GM18951 (cell line): ENCODE measurements around the gene LSM11.
"Not testable (repeated sequence)": the region's sequence is repeated elsewhere in the genome, so short reads cannot be mapped to it uniquely, and the experiment has no call there.

Source experiments
- POLR2A ChIP-seq: IDR thresholded peaks from 4 replicates; pipeline ENCODE4 v1.6.1; 2011; ENCODE audit warnings: mild to moderate bottlenecking; ENCODE audit not compliant: insufficient read length, insufficient read depth; ENCODE audit errors: extremely low read depth
- in situ Hi-C: fragments of 300-500 bp; cut with MboI; formaldehyde crosslinking; loops from one replicate; pipeline ENCODE4 v1.12.0; 2022; ENCODE audit warnings: low sequenced_read_pairs, mixed read lengths, inconsistent platforms; ENCODE audit not compliant: unreplicated experiment

LSM11 gene

GRCh38 chr5:157743163-157744050 lies at the start of gene LSM11:
TSS of gene LSM11 (plus strand) at chr5:157743712. CDS start at chr5:157743751, 39 bp downstream.
- TF ChIP-seq POLR2A = peak; percentile 63
- in situ Hi-C loops = loop anchor here (25.0 kb wide), 1 partner anchor 406 kb away; a partner anchor contains a TSS

- in situ Hi-C loops = not testable (repeated sequence)
Measured at GRCh38 chr5:157693816-157694215, 49.7 kb upstream of the LSM11 start.

- in situ Hi-C loops = not testable (repeated sequence)
Measured at GRCh38 chr5:157696154-157696553, 47.4 kb upstream of the LSM11 start.

- in situ Hi-C loops = not testable (repeated sequence)
Measured at GRCh38 chr5:157698674-157699073, 44.8 kb upstream of the LSM11 start.

GRCh38 chr5:157703736-157704135 lies 39.8 kb upstream of the LSM11 start:
- no peak for TF ChIP-seq POLR2A
- in situ Hi-C loops = loop anchor here (25.0 kb wide), 1 partner anchor 266 kb away; no protein-coding TSS in a partner anchor

- TF ChIP-seq POLR2A = no peak
- in situ Hi-C loops = loop anchor here (25.0 kb wide), 1 partner anchor 272 kb away; no protein-coding TSS in a partner anchor
Measured at GRCh38 chr5:157708866-157709265, 34.6 kb upstream of the LSM11 start.

GRCh38 chr5:157709346-157709745 lies 34.2 kb upstream of the LSM11 start:
- TF ChIP-seq POLR2A = no peak
- in situ Hi-C loops = loop anchor here (25.0 kb wide), 1 partner anchor 272 kb away; no protein-coding TSS in a partner anchor

GRCh38 chr5:157710431-157710830 lies 33.1 kb upstream of the LSM11 start:
- in situ Hi-C loops = loop anchor here (25.0 kb wide), 1 partner anchor 273 kb away; no protein-coding TSS in a partner anchor
- TF ChIP-seq POLR2A = no peak

- in situ Hi-C loops = loop anchor here (25.0 kb wide), 1 partner anchor 274 kb away; no protein-coding TSS in a partner anchor
- TF ChIP-seq POLR2A = no peak
Measured at GRCh38 chr5:157710882-157711281, 32.6 kb upstream of the LSM11 start.

GRCh38 chr5:157713830-157714595 lies 29.5 kb upstream of the LSM11 start:
- in situ Hi-C loops = loop anchor here (25.0 kb wide), 1 partner anchor 277 kb away; no protein-coding TSS in a partner anchor
- no peak for TF ChIP-seq POLR2A

- in situ Hi-C loops = loop anchor here (25.0 kb wide), 1 partner anchor 277 kb away; no protein-coding TSS in a partner anchor
- no peak for TF ChIP-seq POLR2A
Measured at GRCh38 chr5:157714596-157714864, 29.0 kb upstream of the LSM11 start.

- in situ Hi-C loops = loop anchor here (25.0 kb wide), 1 partner anchor 281 kb away; no protein-coding TSS in a partner anchor
- no peak for TF ChIP-seq POLR2A
Measured at GRCh38 chr5:157718519-157718918, 25.0 kb upstream of the LSM11 start.

- no peak for TF ChIP-seq POLR2A
- in situ Hi-C loops = loop anchor here (25.0 kb wide), 1 partner anchor 282 kb away; no protein-coding TSS in a partner anchor
Measured at GRCh38 chr5:157719245-157719644, 24.3 kb upstream of the LSM11 start.

GRCh38 chr5:157721159-157721558 lies 22.4 kb upstream of the LSM11 start:
- no peak for TF ChIP-seq POLR2A
- in situ Hi-C loops = loop anchor here (25.0 kb wide), 1 partner anchor 284 kb away; no protein-coding TSS in a partner anchor

GRCh38 chr5:157722895-157723294 lies 20.6 kb upstream of the LSM11 start:
- in situ Hi-C loops = loop anchor here (25.0 kb wide), 1 partner anchor 286 kb away; no protein-coding TSS in a partner anchor

- in situ Hi-C loops = loop anchor here (25.0 kb wide), 1 partner anchor 389 kb away; a partner anchor contains a TSS
Measured at GRCh38 chr5:157726607-157727006, 16.9 kb upstream of the LSM11 start.

- in situ Hi-C loops = loop anchor here (25.0 kb wide), 1 partner anchor 391 kb away; a partner anchor contains a TSS
Measured at GRCh38 chr5:157727858-157728257, 15.7 kb upstream of the LSM11 start.
